Measurements from ENCODE around the gene DDR2.
A peak's percentile ranks its signal among the peaks of the same experiment; 100 is the strongest.
"Not testable (repeated sequence)": the region's sequence is repeated elsewhere in the genome, so short reads cannot be mapped to it uniquely, and the experiment has no call there.

Gene DDR2

DNA sequence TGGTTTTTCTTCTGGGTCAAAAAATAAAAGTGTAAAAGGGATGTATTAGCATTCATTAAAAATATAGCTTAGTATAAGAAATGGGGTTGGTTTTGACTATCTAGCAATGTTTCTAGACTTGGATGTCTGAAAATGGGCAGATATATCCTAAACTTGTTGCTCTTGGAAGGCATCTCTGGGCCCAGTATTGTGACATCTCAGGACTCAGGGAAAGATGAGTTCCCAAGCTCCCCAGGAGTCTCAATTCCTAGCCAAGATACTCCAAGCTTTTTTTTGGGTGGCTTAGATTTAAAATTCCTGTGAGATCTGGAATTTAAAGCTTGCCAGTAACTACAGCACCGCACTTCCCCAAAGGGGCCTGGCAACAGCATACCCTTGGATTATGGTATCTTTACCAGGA lies 146.8 kb downstream of the DDR2 start (continued):
- TF ChIP-seq TCF4 (CRISPR knock-in tag; IDR thresholded peaks at IDR 0.05; ENCODE audit: borderline replicate concordance): no peak
- no peak for TF ChIP-seq ZNF70 (CRISPR knock-in tag; IDR thresholded peaks at IDR 0.05)
- no peak for TF ChIP-seq ISL1 (CRISPR knock-in tag; IDR thresholded peaks at IDR 0.05)
- TF ChIP-seq TOX (CRISPR knock-in tag; IDR thresholded peaks at IDR 0.05; ENCODE audit: borderline replicate concordance): no peak
- no peak for TF ChIP-seq ZFP30 (CRISPR knock-in tag; IDR thresholded peaks at IDR 0.05)
- TF ChIP-seq, protein P1, sequence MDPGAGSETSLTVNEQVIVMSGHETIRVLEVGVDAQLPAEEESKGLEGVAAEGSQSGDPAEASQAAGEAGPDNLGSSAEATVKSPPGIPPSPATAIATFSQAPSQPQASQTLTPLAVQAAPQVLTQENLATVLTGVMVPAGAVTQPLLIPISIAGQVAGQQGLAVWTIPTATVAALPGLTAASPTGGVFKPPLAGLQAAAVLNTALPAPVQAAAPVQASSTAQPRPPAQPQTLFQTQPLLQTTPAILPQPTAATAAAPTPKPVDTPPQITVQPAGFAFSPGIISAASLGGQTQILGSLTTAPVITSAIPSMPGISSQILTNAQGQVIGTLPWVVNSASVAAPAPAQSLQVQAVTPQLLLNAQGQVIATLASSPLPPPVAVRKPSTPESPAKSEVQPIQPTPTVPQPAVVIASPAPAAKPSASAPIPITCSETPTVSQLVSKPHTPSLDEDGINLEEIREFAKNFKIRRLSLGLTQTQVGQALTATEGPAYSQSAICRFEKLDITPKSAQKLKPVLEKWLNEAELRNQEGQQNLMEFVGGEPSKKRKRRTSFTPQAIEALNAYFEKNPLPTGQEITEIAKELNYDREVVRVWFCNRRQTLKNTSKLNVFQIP (CRISPR knock-in tag; IDR thresholded peaks at IDR 0.05; ENCODE audit: borderline replicate concordance, low read depth): no peak

DNA sequence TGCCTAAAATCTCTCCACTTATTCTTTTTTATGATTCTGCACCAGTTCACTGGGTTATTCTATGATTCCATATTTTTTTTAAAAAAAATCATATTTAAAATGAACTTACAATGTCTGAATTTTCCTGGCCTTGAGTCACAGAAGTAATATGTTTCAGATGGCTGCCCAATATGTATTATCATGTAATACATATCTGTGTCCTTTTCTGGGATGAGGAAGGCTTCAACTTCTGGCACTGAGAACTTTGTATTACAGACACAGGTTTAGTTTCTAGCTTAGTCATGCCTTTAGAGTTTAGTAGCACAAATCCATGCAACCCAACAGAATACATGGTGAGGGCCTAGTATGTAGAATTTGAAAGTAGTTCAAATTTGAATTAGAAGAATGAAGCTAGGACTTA lies 150.4 kb downstream of the DDR2 start:
- ATAC-seq: no peak

DNA sequence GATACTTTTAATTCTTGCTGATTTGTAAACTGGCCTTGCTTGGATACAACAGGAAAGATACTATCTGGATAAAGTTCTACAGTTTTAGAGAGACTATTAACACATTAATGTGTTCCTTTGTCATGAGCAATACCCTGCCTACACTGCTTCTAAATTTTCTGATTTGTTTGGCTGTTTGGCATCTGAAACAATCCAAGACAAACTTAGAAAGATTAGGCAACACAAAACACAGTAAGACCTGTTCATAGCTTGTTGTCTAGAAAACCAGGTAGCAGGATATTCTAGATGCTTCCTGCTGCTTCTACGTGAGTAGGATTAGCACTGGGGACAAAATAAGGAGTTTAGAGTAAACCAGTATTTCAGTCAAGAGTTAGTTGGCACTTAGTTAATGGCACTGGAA lies 152.7 kb downstream of the DDR2 start:
- not testable (repeated sequence) for ATAC-seq

More for the DNA sequence above, 150.4 kb downstream of the DDR2 start:
- TF ChIP-seq ZFP3 (CRISPR knock-in tag; IDR thresholded peaks at IDR 0.05): no peak
- TF ChIP-seq ZFP30 (CRISPR knock-in tag; IDR thresholded peaks at IDR 0.05): no peak
- no peak for TF ChIP-seq ESRRG (CRISPR knock-in tag; IDR thresholded peaks at IDR 0.05)
- no peak for TF ChIP-seq ZC3H10 (CRISPR knock-in tag; IDR thresholded peaks at IDR 0.05)
- TF ChIP-seq, protein P2, sequence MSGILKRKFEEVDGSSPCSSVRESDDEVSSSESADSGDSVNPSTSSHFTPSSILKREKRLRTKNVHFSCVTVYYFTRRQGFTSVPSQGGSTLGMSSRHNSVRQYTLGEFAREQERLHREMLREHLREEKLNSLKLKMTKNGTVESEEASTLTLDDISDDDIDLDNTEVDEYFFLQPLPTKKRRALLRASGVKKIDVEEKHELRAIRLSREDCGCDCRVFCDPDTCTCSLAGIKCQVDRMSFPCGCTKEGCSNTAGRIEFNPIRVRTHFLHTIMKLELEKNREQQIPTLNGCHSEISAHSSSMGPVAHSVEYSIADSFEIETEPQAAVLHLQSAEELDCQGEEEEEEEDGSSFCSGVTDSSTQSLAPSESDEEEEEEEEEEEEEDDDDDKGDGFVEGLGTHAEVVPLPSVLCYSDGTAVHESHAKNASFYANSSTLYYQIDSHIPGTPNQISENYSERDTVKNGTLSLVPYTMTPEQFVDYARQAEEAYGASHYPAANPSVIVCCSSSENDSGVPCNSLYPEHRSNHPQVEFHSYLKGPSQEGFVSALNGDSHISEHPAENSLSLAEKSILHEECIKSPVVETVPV (CRISPR knock-in tag; IDR thresholded peaks at IDR 0.05): no peak
- no peak for TF ChIP-seq SNAI2 (CRISPR knock-in tag; IDR thresholded peaks at IDR 0.05)
- TF ChIP-seq BACH2 (CRISPR knock-in tag; IDR thresholded peaks at IDR 0.05; ENCODE audit: borderline replicate concordance): no peak
- no peak for TF ChIP-seq CSDC2 (CRISPR knock-in tag; IDR thresholded peaks at IDR 0.05)
- TF ChIP-seq TCF4 (CRISPR knock-in tag; IDR thresholded peaks at IDR 0.05; ENCODE audit: borderline replicate concordance): no peak
- no peak for TF ChIP-seq PPARA (CRISPR knock-in tag; IDR thresholded peaks at IDR 0.05; ENCODE audit: borderline replicate concordance)
- TF ChIP-seq ZNF70 (CRISPR knock-in tag; IDR thresholded peaks at IDR 0.05): no peak
- TF ChIP-seq, protein P3, sequence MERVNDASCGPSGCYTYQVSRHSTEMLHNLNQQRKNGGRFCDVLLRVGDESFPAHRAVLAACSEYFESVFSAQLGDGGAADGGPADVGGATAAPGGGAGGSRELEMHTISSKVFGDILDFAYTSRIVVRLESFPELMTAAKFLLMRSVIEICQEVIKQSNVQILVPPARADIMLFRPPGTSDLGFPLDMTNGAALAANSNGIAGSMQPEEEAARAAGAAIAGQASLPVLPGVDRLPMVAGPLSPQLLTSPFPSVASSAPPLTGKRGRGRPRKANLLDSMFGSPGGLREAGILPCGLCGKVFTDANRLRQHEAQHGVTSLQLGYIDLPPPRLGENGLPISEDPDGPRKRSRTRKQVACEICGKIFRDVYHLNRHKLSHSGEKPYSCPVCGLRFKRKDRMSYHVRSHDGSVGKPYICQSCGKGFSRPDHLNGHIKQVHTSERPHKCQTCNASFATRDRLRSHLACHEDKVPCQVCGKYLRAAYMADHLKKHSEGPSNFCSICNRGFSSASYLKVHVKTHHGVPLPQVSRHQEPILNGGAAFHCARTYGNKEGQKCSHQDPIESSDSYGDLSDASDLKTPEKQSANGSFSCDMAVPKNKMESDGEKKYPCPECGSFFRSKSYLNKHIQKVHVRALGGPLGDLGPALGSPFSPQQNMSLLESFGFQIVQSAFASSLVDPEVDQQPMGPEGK (CRISPR knock-in tag; IDR thresholded peaks at IDR 0.05; ENCODE audit: borderline replicate concordance): no peak
- TF ChIP-seq GLIS3 (CRISPR knock-in tag; IDR thresholded peaks at IDR 0.05): no peak
- TF ChIP-seq, protein P1 (CRISPR knock-in tag; IDR thresholded peaks at IDR 0.05; ENCODE audit: borderline replicate concordance, low read depth): no peak
- no peak for TF ChIP-seq ISL1 (CRISPR knock-in tag; IDR thresholded peaks at IDR 0.05)

DNA sequence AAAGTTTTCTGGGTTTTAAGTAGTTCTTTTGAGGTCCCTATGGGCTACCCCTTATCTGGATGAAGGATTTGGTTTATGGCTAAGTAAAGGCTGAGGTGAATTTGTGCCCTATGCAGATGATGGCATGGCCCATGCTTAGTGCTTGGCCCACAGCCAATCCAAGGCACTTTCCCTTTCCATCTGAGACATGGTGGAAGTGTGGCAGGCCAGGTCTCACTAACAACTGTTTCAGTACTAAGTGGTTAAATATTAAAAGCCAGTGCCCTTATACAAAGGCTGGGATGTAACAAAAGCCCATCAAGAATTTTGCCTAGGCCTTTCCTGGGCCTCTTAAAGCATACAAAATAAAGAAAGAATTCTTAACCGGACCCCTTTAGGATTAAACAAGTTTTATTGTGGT lies 156.5 kb downstream of the DDR2 start:
- ATAC-seq: not testable (repeated sequence)

DNA sequence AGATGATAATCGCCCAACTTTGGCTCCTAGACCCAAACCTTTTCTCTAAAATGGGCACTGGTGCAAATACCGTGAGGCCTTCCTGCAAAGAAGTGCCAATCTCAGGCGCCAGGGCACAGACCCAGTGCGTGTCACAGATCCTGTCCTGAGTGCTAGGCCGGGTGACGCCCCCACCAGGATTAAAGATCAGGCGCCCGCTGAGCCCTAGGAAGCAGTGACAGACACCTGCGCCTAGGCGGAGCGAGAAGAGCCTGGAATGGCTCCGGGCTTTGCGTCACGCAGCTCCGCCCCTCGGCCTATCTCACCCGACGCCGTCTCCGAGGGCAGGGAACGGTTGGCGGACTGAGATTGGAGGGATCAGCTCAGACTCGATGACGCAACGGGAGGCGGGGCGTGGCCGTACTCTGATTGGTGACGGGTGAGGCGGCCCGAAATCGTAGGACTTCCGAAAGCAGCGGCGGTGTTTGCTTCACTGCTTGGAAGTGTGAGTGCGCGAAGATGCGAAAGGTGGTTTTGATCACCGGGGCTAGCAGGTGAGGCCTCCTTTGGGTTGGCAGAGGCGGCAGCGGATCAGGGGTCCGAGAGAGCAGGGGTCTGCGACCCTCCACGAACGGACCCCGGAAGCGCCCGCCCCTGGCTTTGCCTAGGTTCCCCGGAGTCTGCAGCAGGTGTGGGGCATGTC lies 158.2 kb downstream of the DDR2 start, which contains the start of gene HSD17B7:
HSD17B7 (plus strand) TSS at position 400 of the 682 bp plus-strand sequence; CDS start at position 499, 99 bp downstream.
- peak; percentile 98 for ATAC-seq
- TF ChIP-seq ZC3H10 (CRISPR knock-in tag; IDR thresholded peaks at IDR 0.05): 0 out of 2 replicates have a peak, but pooled peaks have one; percentile 61

DNA sequence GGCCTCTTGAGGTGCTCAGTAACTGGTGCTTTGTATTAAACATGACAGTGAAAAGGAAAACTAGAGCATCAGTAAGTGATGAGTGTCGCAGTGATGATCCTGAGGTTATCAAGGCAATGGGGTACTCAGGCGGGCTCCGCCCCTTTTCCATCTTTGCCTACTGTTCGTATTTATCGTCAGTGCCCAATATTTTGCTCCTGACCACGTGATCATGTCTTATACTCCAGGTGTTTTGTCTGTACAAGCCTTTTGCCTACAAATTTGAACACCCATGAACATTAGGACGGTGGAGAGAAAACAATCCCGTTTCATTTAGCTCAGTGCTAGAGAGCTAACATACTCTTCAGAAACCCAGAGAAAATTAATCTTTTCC lies 158.7 kb downstream of the DDR2 start:
- peak; percentile 61 for ATAC-seq

DNA sequence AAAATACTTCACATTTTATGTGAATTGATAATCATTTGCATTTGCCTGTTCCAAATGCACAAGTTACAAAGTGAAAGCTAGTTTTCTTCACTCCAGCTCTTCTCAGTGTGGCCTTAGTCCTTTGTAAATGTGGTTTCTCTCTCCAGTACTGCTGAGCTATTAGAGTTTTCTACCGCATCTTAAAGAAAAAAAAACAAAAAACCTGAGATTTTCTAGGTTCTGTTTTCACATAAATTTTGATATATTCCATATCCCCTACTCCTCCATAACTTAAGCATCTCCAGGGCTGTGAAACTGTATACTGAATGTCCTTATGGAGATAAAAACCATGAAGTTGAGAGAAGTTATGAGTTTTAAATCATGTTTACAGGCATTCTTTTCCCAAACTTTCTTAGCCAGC lies 162.0 kb downstream of the DDR2 start:
- not testable (repeated sequence) for ATAC-seq

DNA sequence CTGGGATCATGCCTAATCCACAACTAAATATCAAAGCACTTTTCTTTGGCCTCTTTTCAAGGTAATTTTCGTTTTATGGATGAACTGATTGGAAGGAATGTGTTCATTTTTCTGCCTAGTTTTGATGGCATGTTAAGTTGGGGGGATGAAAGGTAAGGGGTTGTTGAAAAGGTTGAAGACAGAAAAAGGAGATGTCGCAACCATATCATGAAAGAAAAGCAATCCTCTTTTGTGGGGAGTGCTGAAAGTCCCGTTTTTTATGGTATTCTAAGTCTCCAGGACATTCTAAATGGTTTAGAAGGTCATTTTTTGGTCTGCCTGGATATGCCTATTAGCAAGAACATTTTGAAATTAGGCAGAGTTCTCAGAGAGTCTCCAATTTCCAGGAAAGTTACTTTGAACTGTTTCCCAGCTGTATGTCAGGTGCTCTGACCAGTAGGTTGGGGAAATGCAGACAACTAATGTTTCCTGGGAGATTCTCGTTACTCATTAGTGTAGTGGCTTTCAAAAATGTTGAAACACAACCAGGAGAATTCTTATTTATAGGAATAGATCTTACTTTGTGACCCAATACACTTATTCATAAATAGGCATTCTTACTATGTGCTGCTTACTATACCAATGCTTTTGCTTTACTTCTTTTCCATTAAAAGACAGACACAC lies 164.5 kb downstream of the DDR2 start:
- not testable (repeated sequence) for ATAC-seq

DNA sequence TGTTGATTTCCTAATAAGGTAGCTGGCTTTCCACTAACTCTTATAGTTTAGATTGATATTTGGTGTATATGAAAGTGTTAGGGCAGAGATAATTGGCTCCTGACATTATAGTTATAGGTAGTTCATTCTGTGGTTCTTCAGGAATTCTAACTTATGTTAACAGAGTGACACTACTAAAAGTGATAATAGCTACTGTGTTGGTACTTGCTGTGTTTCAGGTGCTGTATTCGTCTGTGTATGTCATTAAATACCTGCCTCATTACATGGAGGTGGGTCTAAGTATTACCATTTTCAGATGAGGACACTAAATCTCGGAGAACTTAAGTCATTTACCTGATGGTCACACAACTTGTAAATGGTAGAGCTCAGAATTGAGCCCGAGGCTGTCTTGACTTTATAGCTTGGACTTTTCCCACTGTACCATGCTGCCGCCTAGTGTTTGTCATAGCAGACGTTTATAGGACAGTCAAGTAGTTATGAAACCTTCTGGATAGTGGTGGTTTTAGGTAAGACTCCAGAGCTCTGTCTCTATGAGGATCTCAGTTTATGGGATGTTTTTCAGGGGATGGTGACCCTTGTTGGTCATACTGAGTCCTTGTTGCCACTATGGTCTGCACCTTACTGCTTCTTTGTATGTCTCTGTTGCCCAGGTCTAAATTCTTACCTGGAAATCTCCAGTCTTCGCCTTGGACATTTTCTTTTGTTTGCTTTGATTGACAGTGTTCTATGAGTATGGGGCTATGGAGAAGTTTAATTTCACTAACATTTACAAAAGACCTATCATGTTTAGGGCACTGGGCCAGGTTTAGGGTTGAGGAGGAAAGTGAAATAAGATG lies 167.9 kb downstream of the DDR2 start:
- ATAC-seq: peak; percentile 100

DNA sequence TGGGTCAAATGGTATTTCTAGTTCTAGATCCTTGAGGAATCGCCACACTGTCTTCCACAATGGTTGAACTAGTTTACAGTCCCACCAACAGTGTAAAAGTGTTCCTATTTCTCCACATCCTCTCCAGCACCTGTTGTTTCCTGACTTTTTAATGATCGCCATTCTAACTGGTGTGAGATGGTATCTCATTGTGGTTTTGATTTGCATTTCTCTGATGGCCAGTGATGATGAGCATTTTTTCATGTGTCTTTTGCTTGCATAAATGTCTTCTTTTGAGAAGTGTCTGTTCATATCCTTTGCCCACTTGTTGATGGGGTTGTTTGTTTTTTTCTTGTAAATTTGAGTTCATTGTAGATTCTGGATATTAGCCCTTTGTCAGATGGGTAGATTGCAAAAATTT lies 175.2 kb downstream of the DDR2 start:
- ATAC-seq: not testable (repeated sequence)

DNA sequence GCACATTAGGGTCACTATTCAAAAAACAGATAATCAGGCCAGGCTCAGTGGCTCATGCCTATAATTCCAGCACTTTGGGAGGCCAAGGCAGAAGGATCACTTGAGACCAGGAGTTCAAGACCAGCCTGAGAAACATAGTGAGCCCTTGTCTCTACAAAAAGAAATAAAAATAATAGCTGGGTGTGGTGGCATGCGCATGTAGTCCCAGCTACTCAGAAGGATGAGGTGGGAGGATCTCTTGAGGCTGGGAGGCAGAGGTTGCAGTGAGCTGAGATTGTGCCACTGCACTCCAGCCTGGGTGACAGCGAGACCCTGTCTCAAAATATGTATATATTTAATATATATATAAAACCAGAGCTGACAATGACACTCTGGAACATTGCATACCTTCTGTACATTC lies 180.1 kb downstream of the DDR2 start:
- ATAC-seq: not testable (repeated sequence)

Data from SK-N-SH treated with all-trans-retinoic acid at 6 μM for 48 hours (cell line).